SHP77 (cell line): Measurements from ENCODE around the gene PSMD1.

Experiments
- DNase-seq, 2 experiments: peaks; one replicate each; lab custom pipeline; 2025; lab: John Stamatoyannopoulos, UW

PSMD1 gene

GRCh38 chr2:231207734-231208133 lies 151.1 kb downstream of the PSMD1 start:
- no peak for DNase-seq

GRCh38 chr2:231210782-231211181 lies 154.1 kb downstream of the PSMD1 start:
- no peak for DNase-seq

- no peak for DNase-seq
Measured at GRCh38 chr2:231211486-231211885, 154.8 kb downstream of the PSMD1 start.

GRCh38 chr2:231212329-231212845 lies 155.7 kb downstream of the PSMD1 start:
- DNase-seq = no peak

- no peak for DNase-seq
Measured at GRCh38 chr2:231213931-231214642, 157.4 kb downstream of the PSMD1 start.

GRCh38 chr2:231218366-231218765 lies 161.7 kb downstream of the PSMD1 start:
- no peak for DNase-seq

- no peak for DNase-seq
Measured at GRCh38 chr2:231219289-231219688, 162.6 kb downstream of the PSMD1 start.

GRCh38 chr2:231221761-231222160 lies 165.1 kb downstream of the PSMD1 start:
- no peak for DNase-seq
